Measurements from ENCODE around the gene IFI44.

The IFI44 gene

DNA sequence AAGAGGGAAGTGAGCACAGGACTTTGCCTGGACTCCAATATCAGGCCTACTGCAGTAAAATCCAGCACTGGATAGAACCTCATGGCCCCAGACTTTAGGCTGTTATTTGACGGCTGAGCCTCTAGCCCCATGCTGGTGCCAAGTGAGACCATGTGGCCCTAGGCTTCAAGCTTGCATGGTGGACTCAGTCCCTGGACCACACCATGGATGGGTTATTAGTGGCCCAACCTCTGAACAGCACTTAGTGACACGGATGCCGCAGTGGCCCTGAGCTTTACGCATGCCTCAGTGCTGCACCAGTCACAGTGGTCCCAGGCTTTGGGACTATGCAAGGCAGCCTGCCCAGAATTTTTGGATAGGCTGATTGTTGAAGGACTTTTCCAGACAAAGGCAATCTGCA is 16.4 kb upstream of the IFI44 start:
- Histone ChIP-seq H2BK12ac (ENCODE audit: low read length) (no peak overlapping the region), H4K8ac (ENCODE audit: low read depth, low read length) (no peak overlapping the region), H3K79me1 (ENCODE audit: low read depth, low read length) (no peaks in the 10 kb centered on the region), H2BK120ac (ENCODE audit: low read depth, low read length) (no peak overlapping the region), H3K4me1 (ENCODE audit: control insufficient read depth in 2 of 2, insufficient read depth in 1 of 2, low read depth in 1 of 2, low read length in 2 of 2) (no peaks in the 10 kb centered on the region), H3K4ac (ENCODE audit: low read length) (no peak overlapping the region), H3K27ac (replicated peaks; ENCODE audit: low read length) (no peak overlapping the region), H3K23ac (ENCODE audit: low read depth, low read length, poor library complexity) (no peak overlapping the region), H4K91ac (ENCODE audit: low read depth, low read length, poor library complexity) (no peak overlapping the region), H2AFZ (ENCODE audit: low read length) (no peak overlapping the region), H3K14ac (ENCODE audit: low read length) (no peak overlapping the region), H2BK15ac (ENCODE audit: low read length) (no peak overlapping the region), H3K36me3 (replicated peaks in 1 of 2; ENCODE audit: control insufficient read depth in 2 of 2, insufficient read depth in 2 of 2, low read length in 2 of 2) (no peaks in the 10 kb centered on the region), H3K9me3 (replicated peaks in 1 of 2; ENCODE audit: control insufficient read depth in 2 of 2, insufficient read depth in 1 of 2, low read depth in 1 of 2, low read length in 2 of 2) (peaks cover 0 to 2% of the 10 kb centered on the region in 2 donors), H3K9ac (ENCODE audit: low read depth, low read length, poor library complexity) (no peak overlapping the region), H3K4me3 (ENCODE audit: low read length in 2 of 2) (no peak overlapping the region), H3K27me3 (ENCODE audit: control insufficient read depth in 3 of 3, insufficient read depth in 3 of 3, low read depth in 1 of 3, low read length in 3 of 3) (no peaks in the 10 kb centered on the region), H2BK5ac (ENCODE audit: low read length) (no peak overlapping the region), H3K4me2 (ENCODE audit: insufficient read depth, low read length, poor library complexity, severe bottlenecking) (no peak overlapping the region), H3K18ac (ENCODE audit: low read length) (no peak overlapping the region), H2AK5ac (ENCODE audit: low read depth, low read length) (no peak overlapping the region)
- DNase-seq (ENCODE audit: low spot score), result no peak
- no CpG with 5 or more reads among the region's 4 CpGs for WGBS, 2 donors (ENCODE audit: extremely low coverage in 2 of 2, insufficient read length in 2 of 2, insufficient replicate concordance in 1 of 2)

DNA sequence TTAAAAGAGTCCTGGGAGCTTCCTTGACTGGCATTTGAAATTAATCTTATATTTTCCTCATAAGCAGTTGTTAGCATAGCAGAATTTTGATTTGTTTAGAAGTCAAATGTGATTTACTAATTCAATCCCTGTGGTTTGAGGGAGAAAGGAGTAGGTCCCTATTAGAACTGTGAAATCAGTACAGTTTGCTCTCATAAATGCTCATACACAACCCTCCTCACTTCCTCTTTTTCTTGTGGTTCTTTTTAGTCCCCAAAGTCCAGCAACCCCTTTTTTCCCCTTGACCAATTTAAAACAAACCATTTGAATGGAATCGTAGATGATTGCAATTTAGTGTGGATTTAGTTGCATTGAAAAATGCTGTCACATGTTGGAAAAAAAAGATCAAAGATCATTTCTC is 9.2 kb upstream of the IFI44 start:
- H4K8ac ChIP-seq (ENCODE audit: low read depth, low read length), result no peak overlapping the region
- H3K4me1 ChIP-seq (ENCODE audit: control insufficient read depth in 2 of 2, insufficient read depth in 1 of 2, low read depth in 1 of 2, low read length in 2 of 2), result no peaks in the 10 kb centered on the region
- H3K9me3 ChIP-seq (replicated peaks in 1 of 2; ENCODE audit: control insufficient read depth in 2 of 2, insufficient read depth in 1 of 2, low read depth in 1 of 2, low read length in 2 of 2), result no peaks in the 10 kb centered on the region
- no peak overlapping the region for H3K18ac ChIP-seq (ENCODE audit: low read length)
- no peak overlapping the region for H2AK5ac ChIP-seq (ENCODE audit: low read depth, low read length)
- no peak overlapping the region for H3K4me3 ChIP-seq (ENCODE audit: low read length in 2 of 2)
- H2BK12ac ChIP-seq (ENCODE audit: low read length), result no peak overlapping the region
- no peaks in the 10 kb centered on the region for H3K79me1 ChIP-seq (ENCODE audit: low read depth, low read length)
- no peak overlapping the region for H4K91ac ChIP-seq (ENCODE audit: low read depth, low read length, poor library complexity)
- H2BK15ac ChIP-seq (ENCODE audit: low read length), result no peak overlapping the region
- DNase-seq (ENCODE audit: low spot score), result no peak
- H3K27ac ChIP-seq (replicated peaks; ENCODE audit: low read length), result no peak overlapping the region
- H3K4ac ChIP-seq (ENCODE audit: low read length), result no peak overlapping the region
- H3K9ac ChIP-seq (ENCODE audit: low read depth, low read length, poor library complexity), result no peak overlapping the region
- H3K36me3 ChIP-seq (replicated peaks in 1 of 2; ENCODE audit: control insufficient read depth in 2 of 2, insufficient read depth in 2 of 2, low read length in 2 of 2), result no peaks in the 10 kb centered on the region
- H3K14ac ChIP-seq (ENCODE audit: low read length), result no peak overlapping the region
- no peak overlapping the region for H3K4me2 ChIP-seq (ENCODE audit: insufficient read depth, low read length, poor library complexity, severe bottlenecking)
- H2BK5ac ChIP-seq (ENCODE audit: low read length), result no peak overlapping the region
- no peak overlapping the region for H2BK120ac ChIP-seq (ENCODE audit: low read depth, low read length)
- no peak overlapping the region for H3K23ac ChIP-seq (ENCODE audit: low read depth, low read length, poor library complexity)
- WGBS, 2 donors (ENCODE audit: extremely low coverage in 2 of 2, insufficient read length in 2 of 2, insufficient replicate concordance in 1 of 2), result no CpG with 5 or more reads among the region's 1 CpG
- no peak overlapping the region for H2AFZ ChIP-seq (ENCODE audit: low read length)
- no peaks in the 10 kb centered on the region for H3K27me3 ChIP-seq (ENCODE audit: control insufficient read depth in 3 of 3, insufficient read depth in 3 of 3, low read depth in 1 of 3, low read length in 3 of 3)

DNA sequence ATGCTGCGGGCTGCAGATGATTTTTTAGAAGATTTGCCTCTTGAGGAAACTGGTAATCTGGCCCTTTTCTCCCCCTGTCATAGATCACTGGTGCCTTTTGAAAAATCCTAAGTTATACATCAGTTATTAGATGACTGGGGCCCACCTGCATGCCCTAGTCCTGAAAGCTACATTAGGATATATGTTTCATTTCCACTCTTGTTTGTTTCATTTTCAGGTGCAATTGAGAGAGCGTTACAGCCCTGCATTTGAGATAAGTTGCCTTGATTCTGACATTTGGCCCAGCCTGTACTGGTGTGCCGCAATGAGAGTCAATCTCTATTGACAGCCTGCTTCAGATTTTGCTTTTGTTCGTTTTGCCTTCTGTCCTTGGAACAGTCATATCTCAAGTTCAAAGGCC is 8.1 kb upstream of the IFI44 start:
- Histone ChIP-seq H3K18ac (ENCODE audit: low read length) (no peak overlapping the region), H4K8ac (ENCODE audit: low read depth, low read length) (no peak overlapping the region), H3K9ac (ENCODE audit: low read depth, low read length, poor library complexity) (no peak overlapping the region), H3K14ac (ENCODE audit: low read length) (no peak overlapping the region), H2AFZ (ENCODE audit: low read length) (no peak overlapping the region), H3K4ac (ENCODE audit: low read length) (no peak overlapping the region), H3K27me3 (ENCODE audit: control insufficient read depth in 3 of 3, insufficient read depth in 3 of 3, low read depth in 1 of 3, low read length in 3 of 3) (no peaks in the 10 kb centered on the region), H3K36me3 (replicated peaks in 1 of 2; ENCODE audit: control insufficient read depth in 2 of 2, insufficient read depth in 2 of 2, low read length in 2 of 2) (no peaks in the 10 kb centered on the region), H2BK15ac (ENCODE audit: low read length) (no peak overlapping the region), H3K9me3 (replicated peaks in 1 of 2; ENCODE audit: control insufficient read depth in 2 of 2, insufficient read depth in 1 of 2, low read depth in 1 of 2, low read length in 2 of 2) (no peaks in the 10 kb centered on the region), H4K91ac (ENCODE audit: low read depth, low read length, poor library complexity) (no peak overlapping the region), H2AK5ac (ENCODE audit: low read depth, low read length) (no peak overlapping the region), H2BK12ac (ENCODE audit: low read length) (no peak overlapping the region), H3K23ac (ENCODE audit: low read depth, low read length, poor library complexity) (no peak overlapping the region), H2BK120ac (ENCODE audit: low read depth, low read length) (no peak overlapping the region), H3K4me2 (ENCODE audit: insufficient read depth, low read length, poor library complexity, severe bottlenecking) (no peak overlapping the region), H2BK5ac (ENCODE audit: low read length) (no peak overlapping the region), H3K79me1 (ENCODE audit: low read depth, low read length) (no peaks in the 10 kb centered on the region), H3K4me3 (ENCODE audit: low read length in 2 of 2) (no peak overlapping the region), H3K27ac (replicated peaks; ENCODE audit: low read length) (no peak overlapping the region), H3K4me1 (ENCODE audit: control insufficient read depth in 2 of 2, insufficient read depth in 1 of 2, low read depth in 1 of 2, low read length in 2 of 2) (no peaks in the 10 kb centered on the region)
- no CpG with 5 or more reads among the region's 4 CpGs for WGBS, 2 donors (ENCODE audit: extremely low coverage in 2 of 2, insufficient read length in 2 of 2, insufficient replicate concordance in 1 of 2)
- DNase-seq (ENCODE audit: low spot score), result no peak

DNA sequence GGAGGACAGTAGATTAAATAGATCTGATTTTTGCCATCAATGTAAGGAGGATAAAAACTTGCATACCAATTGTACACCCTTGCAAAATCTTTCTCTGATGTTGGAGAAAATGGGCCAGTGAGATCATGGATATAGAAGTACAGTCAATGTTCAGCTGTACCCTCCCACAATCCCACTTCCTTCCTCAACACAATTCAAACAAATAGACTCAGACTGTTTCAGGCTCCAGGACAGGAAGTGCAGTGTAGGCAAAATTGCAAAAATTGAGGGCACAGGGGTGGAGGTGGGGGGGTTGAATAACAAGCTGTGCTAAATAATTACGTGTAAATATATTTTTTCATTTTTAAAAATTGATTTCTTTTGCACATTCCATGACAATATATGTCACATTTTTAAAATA is 3.9 kb upstream of the IFI44 start:
- Histone ChIP-seq H2BK12ac (ENCODE audit: low read length) (no peak overlapping the region), H2AFZ (ENCODE audit: low read length) (no peak overlapping the region), H2BK5ac (ENCODE audit: low read length) (no peak overlapping the region), H3K27ac (replicated peaks; ENCODE audit: low read length) (no peak overlapping the region), H3K36me3 (replicated peaks in 1 of 2; ENCODE audit: control insufficient read depth in 2 of 2, insufficient read depth in 2 of 2, low read length in 2 of 2) (no peaks in the 10 kb centered on the region), H3K79me1 (ENCODE audit: low read depth, low read length) (no peaks in the 10 kb centered on the region), H4K8ac (ENCODE audit: low read depth, low read length) (no peak overlapping the region), H3K14ac (ENCODE audit: low read length) (no peak overlapping the region), H3K23ac (ENCODE audit: low read depth, low read length, poor library complexity) (no peak overlapping the region), H3K9me3 (replicated peaks in 1 of 2; ENCODE audit: control insufficient read depth in 2 of 2, insufficient read depth in 1 of 2, low read depth in 1 of 2, low read length in 2 of 2) (no peaks in the 10 kb centered on the region), H2BK120ac (ENCODE audit: low read depth, low read length) (no peak overlapping the region), H2AK5ac (ENCODE audit: low read depth, low read length) (no peak overlapping the region), H3K4me2 (ENCODE audit: insufficient read depth, low read length, poor library complexity, severe bottlenecking) (no peak overlapping the region), H3K9ac (ENCODE audit: low read depth, low read length, poor library complexity) (no peak overlapping the region), H4K91ac (ENCODE audit: low read depth, low read length, poor library complexity) (no peak overlapping the region), H3K4ac (ENCODE audit: low read length) (no peak overlapping the region), H3K27me3 (ENCODE audit: control insufficient read depth in 3 of 3, insufficient read depth in 3 of 3, low read depth in 1 of 3, low read length in 3 of 3) (no peaks in the 10 kb centered on the region), H3K4me3 (ENCODE audit: low read length in 2 of 2) (no peak overlapping the region), H3K18ac (ENCODE audit: low read length) (no peak overlapping the region), H2BK15ac (ENCODE audit: low read length) (no peak overlapping the region), H3K4me1 (ENCODE audit: control insufficient read depth in 2 of 2, insufficient read depth in 1 of 2, low read depth in 1 of 2, low read length in 2 of 2) (no peaks in the 10 kb centered on the region)
- WGBS, 2 donors (ENCODE audit: extremely low coverage in 2 of 2, insufficient read length in 2 of 2, insufficient replicate concordance in 1 of 2), result no CpG with 5 or more reads among the region's 1 CpG
- no peak for DNase-seq (ENCODE audit: low spot score)
